Measurements from ENCODE around the gene ARMH4.

Gene ARMH4

GRCh38 chr14:58096731-58097130, 55.3 kb downstream of the ARMH4 start:
- Histone ChIP-seq H3K36me3 (ENCODE audit: insufficient read depth, insufficient read length, low read length) (no peaks in the 10 kb centered on the region), H3K4me3 (ENCODE audit: insufficient read length, low read depth) (no peak overlapping the region), H3K27me3 (ENCODE audit: insufficient read depth, insufficient read length) (no peaks in the 10 kb centered on the region), H3K9ac (ENCODE audit: insufficient read length, low read depth) (no peak overlapping the region), H3K9me3 (ENCODE audit: insufficient read depth, low read length) (no peaks in the 10 kb centered on the region), H3K4me1 (ENCODE audit: insufficient read depth, insufficient read length) (no peaks in the 10 kb centered on the region)
- no peak for DNase-seq (ENCODE audit: low read depth, low spot score)
- no peak for TF ChIP-seq SUZ12 (IDR thresholded peaks at IDR 0.05; ENCODE audit: extremely low read depth, insufficient read depth, insufficient read length)
- no peak for TF ChIP-seq ZNF274 (IDR thresholded peaks at IDR 0.05; ENCODE audit: low read depth, low read length)
- TF ChIP-seq YY1 (IDR thresholded peaks at IDR 0.05; ENCODE audit: insufficient read depth, insufficient read length), result no peak

GRCh38 chr14:58091883-58092630, 60.0 kb downstream of the ARMH4 start:
- H3K4me3 ChIP-seq (ENCODE audit: insufficient read length, low read depth), result no peak overlapping the region
- H3K36me3 ChIP-seq (ENCODE audit: insufficient read depth, insufficient read length, low read length), result no peaks in the 10 kb centered on the region
- no peak for TF ChIP-seq YY1 (IDR thresholded peaks at IDR 0.05; ENCODE audit: insufficient read depth, insufficient read length)
- no peak for TF ChIP-seq SUZ12 (IDR thresholded peaks at IDR 0.05; ENCODE audit: extremely low read depth, insufficient read depth, insufficient read length)
- no peak for TF ChIP-seq ZNF274 (IDR thresholded peaks at IDR 0.05; ENCODE audit: low read depth, low read length)
- no peaks in the 10 kb centered on the region for H3K9me3 ChIP-seq (ENCODE audit: insufficient read depth, low read length)
- no peak for DNase-seq (ENCODE audit: low read depth, low spot score)
- H3K27me3 ChIP-seq (ENCODE audit: insufficient read depth, insufficient read length), result no peaks in the 10 kb centered on the region
- H3K4me1 ChIP-seq (ENCODE audit: insufficient read depth, insufficient read length), result no peaks in the 10 kb centered on the region
- H3K9ac ChIP-seq (ENCODE audit: insufficient read length, low read depth), result no peak overlapping the region

DNA sequence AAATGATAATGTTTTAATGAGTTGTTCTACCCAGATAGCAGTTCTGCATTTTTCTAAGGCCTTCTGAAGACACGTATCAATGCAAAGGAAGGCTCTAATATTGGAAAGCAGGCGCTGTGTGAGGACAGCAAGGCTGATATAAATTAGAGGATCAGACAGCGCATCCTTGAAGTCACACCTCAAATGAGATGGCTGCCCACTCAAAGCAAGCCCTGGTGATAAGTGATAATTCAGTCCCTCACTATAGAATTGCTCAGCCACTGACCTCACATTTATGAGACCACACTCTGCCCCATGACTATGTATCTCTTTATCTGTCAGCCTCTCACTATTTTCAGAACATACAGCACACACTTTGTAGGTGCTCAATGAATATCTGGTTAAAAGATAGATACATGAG, 62.4 kb downstream of the ARMH4 start:
- no peaks in the 10 kb centered on the region for H3K9me3 ChIP-seq (ENCODE audit: insufficient read depth, low read length)
- no peaks in the 10 kb centered on the region for H3K27me3 ChIP-seq (ENCODE audit: insufficient read depth, insufficient read length)
- H3K9ac ChIP-seq (ENCODE audit: insufficient read length, low read depth), result no peak overlapping the region
- no peak for TF ChIP-seq SUZ12 (IDR thresholded peaks at IDR 0.05; ENCODE audit: extremely low read depth, insufficient read depth, insufficient read length)
- no peak for TF ChIP-seq YY1 (IDR thresholded peaks at IDR 0.05; ENCODE audit: insufficient read depth, insufficient read length)
- no peak for TF ChIP-seq ZNF274 (IDR thresholded peaks at IDR 0.05; ENCODE audit: low read depth, low read length)
- no peaks in the 10 kb centered on the region for H3K36me3 ChIP-seq (ENCODE audit: insufficient read depth, insufficient read length, low read length)
- no peak for DNase-seq (ENCODE audit: low read depth, low spot score)
- no peaks in the 10 kb centered on the region for H3K4me1 ChIP-seq (ENCODE audit: insufficient read depth, insufficient read length)
- H3K4me3 ChIP-seq (ENCODE audit: insufficient read length, low read depth), result no peak overlapping the region

DNA sequence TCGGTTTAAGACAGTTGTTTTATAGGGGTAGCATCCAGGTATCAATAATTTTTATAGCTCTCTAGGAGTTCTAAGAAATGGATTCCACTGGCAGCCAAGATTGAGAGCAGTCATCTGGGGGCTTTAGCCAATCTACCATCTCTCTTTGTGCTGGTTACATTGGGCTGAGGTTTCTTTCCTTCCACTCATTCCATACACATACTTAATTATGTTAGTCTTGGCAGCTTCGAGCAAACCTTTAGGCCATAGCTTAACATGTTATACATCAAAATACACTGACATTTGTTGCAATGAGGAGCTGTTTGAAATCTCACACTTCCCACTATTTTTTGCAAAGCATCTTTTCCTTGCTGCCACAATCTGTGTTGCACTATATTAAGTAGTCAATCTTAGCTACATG, 63.1 kb downstream of the ARMH4 start:
- H3K4me3 ChIP-seq (ENCODE audit: insufficient read length, low read depth), result no peak overlapping the region
- H3K36me3 ChIP-seq (ENCODE audit: insufficient read depth, insufficient read length, low read length), result no peaks in the 10 kb centered on the region
- TF ChIP-seq SUZ12 (IDR thresholded peaks at IDR 0.05; ENCODE audit: extremely low read depth, insufficient read depth, insufficient read length) (no peak), YY1 (IDR thresholded peaks at IDR 0.05; ENCODE audit: insufficient read depth, insufficient read length) (no peak), ZNF274 (IDR thresholded peaks at IDR 0.05; ENCODE audit: low read depth, low read length) (no peak)
- DNase-seq (ENCODE audit: low read depth, low spot score), result no peak
- H3K9me3 ChIP-seq (ENCODE audit: insufficient read depth, low read length), result no peaks in the 10 kb centered on the region
- H3K4me1 ChIP-seq (ENCODE audit: insufficient read depth, insufficient read length), result no peaks in the 10 kb centered on the region
- H3K27me3 ChIP-seq (ENCODE audit: insufficient read depth, insufficient read length), result no peaks in the 10 kb centered on the region
- H3K9ac ChIP-seq (ENCODE audit: insufficient read length, low read depth), result no peak overlapping the region

- Histone ChIP-seq H3K9ac (ENCODE audit: insufficient read length, low read depth) (no peak overlapping the region), H3K4me1 (ENCODE audit: insufficient read depth, insufficient read length) (no peaks in the 10 kb centered on the region), H3K4me3 (ENCODE audit: insufficient read length, low read depth) (no peak overlapping the region), H3K36me3 (ENCODE audit: insufficient read depth, insufficient read length, low read length) (no peaks in the 10 kb centered on the region), H3K27me3 (ENCODE audit: insufficient read depth, insufficient read length) (no peaks in the 10 kb centered on the region), H3K9me3 (ENCODE audit: insufficient read depth, low read length) (no peaks in the 10 kb centered on the region)
- no peak for TF ChIP-seq ZNF274 (IDR thresholded peaks at IDR 0.05; ENCODE audit: low read depth, low read length)
- TF ChIP-seq YY1 (IDR thresholded peaks at IDR 0.05; ENCODE audit: insufficient read depth, insufficient read length), result no peak
- TF ChIP-seq SUZ12 (IDR thresholded peaks at IDR 0.05; ENCODE audit: extremely low read depth, insufficient read depth, insufficient read length), result no peak
- no peak for DNase-seq (ENCODE audit: low read depth, low spot score)
These were observed 66.1 kb downstream of the ARMH4 start for GRCh38 chr14:58085877-58086276.

DNA sequence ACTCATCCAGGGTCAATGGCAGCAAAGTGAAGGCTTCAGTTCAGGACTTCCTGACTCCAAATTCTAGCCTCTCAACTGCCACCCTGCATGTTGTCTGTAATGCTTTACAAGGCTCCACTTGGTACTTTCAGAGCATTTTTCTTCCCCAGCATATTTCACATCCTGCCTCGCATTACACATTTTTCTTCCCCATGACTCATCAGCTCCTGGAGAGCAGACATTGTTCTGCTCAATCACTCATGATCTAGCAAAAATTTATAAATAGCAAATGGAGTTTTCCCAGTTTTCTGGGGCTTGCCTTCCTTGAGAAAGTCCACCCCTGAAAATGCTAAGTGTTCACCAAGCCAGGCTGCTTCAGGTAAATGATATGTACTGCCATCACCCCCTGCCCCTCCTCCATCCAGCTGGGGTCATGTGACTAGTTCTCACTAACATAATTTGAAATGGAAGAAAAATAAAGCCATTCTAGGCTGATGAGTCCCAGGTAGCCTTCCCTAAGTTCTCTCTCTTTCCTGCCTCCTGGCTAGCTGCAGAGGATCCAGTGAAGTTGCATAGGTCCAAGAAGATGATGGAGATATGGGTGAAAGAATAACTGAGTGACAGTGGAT, 69.4 kb downstream of the ARMH4 start:
- H3K9me3 ChIP-seq (ENCODE audit: insufficient read depth, low read length), result no peaks in the 10 kb centered on the region
- no peaks in the 10 kb centered on the region for H3K27me3 ChIP-seq (ENCODE audit: insufficient read depth, insufficient read length)
- no peak for TF ChIP-seq YY1 (IDR thresholded peaks at IDR 0.05; ENCODE audit: insufficient read depth, insufficient read length)
- TF ChIP-seq ZNF274 (IDR thresholded peaks at IDR 0.05; ENCODE audit: low read depth, low read length), result no peak
- TF ChIP-seq SUZ12 (IDR thresholded peaks at IDR 0.05; ENCODE audit: extremely low read depth, insufficient read depth, insufficient read length), result no peak
- H3K36me3 ChIP-seq (ENCODE audit: insufficient read depth, insufficient read length, low read length), result no peaks in the 10 kb centered on the region
- no peak for DNase-seq (ENCODE audit: low read depth, low spot score)
- H3K4me3 ChIP-seq (ENCODE audit: insufficient read length, low read depth), result no peak overlapping the region
- H3K4me1 ChIP-seq (ENCODE audit: insufficient read depth, insufficient read length), result no peaks in the 10 kb centered on the region
- H3K9ac ChIP-seq (ENCODE audit: insufficient read length, low read depth), result no peak overlapping the region

DNA sequence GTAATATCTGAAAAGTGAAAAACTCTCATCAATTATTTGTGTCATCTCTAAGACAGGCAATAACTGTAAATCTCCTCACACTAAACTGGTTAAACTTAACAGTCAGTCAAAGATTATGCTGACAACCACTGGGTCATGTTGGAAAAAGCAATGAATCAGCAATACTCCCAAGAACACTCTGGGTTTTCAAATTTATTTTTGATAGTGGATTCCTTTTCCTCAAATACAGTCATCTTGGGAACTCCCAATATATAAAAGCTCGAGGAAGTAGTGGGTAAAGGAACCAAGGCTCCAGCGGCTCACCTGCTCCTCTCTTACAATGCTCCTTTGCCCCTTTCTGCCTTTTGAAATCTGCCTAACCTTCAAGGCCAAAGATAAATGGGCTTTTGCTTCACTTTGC, 70.0 kb downstream of the ARMH4 start:
- H3K9ac ChIP-seq (ENCODE audit: insufficient read length, low read depth), result no peak overlapping the region
- no peak for DNase-seq (ENCODE audit: low read depth, low spot score)
- no peaks in the 10 kb centered on the region for H3K36me3 ChIP-seq (ENCODE audit: insufficient read depth, insufficient read length, low read length)
- H3K4me3 ChIP-seq (ENCODE audit: insufficient read length, low read depth), result no peak overlapping the region
- H3K4me1 ChIP-seq (ENCODE audit: insufficient read depth, insufficient read length), result no peaks in the 10 kb centered on the region
- TF ChIP-seq ZNF274 (IDR thresholded peaks at IDR 0.05; ENCODE audit: low read depth, low read length) (no peak), YY1 (IDR thresholded peaks at IDR 0.05; ENCODE audit: insufficient read depth, insufficient read length) (no peak), SUZ12 (IDR thresholded peaks at IDR 0.05; ENCODE audit: extremely low read depth, insufficient read depth, insufficient read length) (no peak)
- no peaks in the 10 kb centered on the region for H3K27me3 ChIP-seq (ENCODE audit: insufficient read depth, insufficient read length)
- no peaks in the 10 kb centered on the region for H3K9me3 ChIP-seq (ENCODE audit: insufficient read depth, low read length)
